ENCODE measurements around the gene ZBTB38.

Gene ZBTB38

GRCh38 chr3:141368062-141368924, at the start of gene ZBTB38:
ZBTB38 (plus strand) TSS chr3:141368504; CDS start chr3:141442389, 73,885 bp downstream.
- DNase-seq: no peak

GRCh38 chr3:141320399-141321108, 47.8 kb upstream of the ZBTB38 start:
- DNase-seq: no peak

GRCh38 chr3:141321109-141321497, 47.2 kb upstream of the ZBTB38 start:
- no peak for DNase-seq

GRCh38 chr3:141323936-141324704, 44.2 kb upstream of the ZBTB38 start:
- no peak for DNase-seq

- DNase-seq: no peak
Measured at GRCh38 chr3:141326123-141326522, 42.2 kb upstream of the ZBTB38 start.

- no peak for DNase-seq
Measured at GRCh38 chr3:141326626-141327025, 41.7 kb upstream of the ZBTB38 start.

- DNase-seq: no peak
Measured at GRCh38 chr3:141328286-141329166, 39.8 kb upstream of the ZBTB38 start.

- no peak for DNase-seq
Measured at GRCh38 chr3:141330235-141330634, 38.1 kb upstream of the ZBTB38 start.

- no peak for DNase-seq
Measured at GRCh38 chr3:141330718-141331376, 37.5 kb upstream of the ZBTB38 start.

GRCh38 chr3:141331377-141332318, 36.7 kb upstream of the ZBTB38 start:
- DNase-seq: no peak

GRCh38 chr3:141332416-141332815, 35.9 kb upstream of the ZBTB38 start:
- DNase-seq: no peak

- DNase-seq: no peak
Measured at GRCh38 chr3:141333836-141334626, 34.3 kb upstream of the ZBTB38 start.

GRCh38 chr3:141334627-141335250, 33.6 kb upstream of the ZBTB38 start:
- no peak for DNase-seq

- DNase-seq: no peak
Measured at GRCh38 chr3:141335531-141336061, 32.7 kb upstream of the ZBTB38 start.

GRCh38 chr3:141336672-141337522, 31.4 kb upstream of the ZBTB38 start:
- no peak for DNase-seq

- no peak for DNase-seq
Measured at GRCh38 chr3:141337523-141337854, 30.8 kb upstream of the ZBTB38 start.

GRCh38 chr3:141337991-141338390, 30.3 kb upstream of the ZBTB38 start:
- no peak for DNase-seq

GRCh38 chr3:141338881-141339280, 29.4 kb upstream of the ZBTB38 start:
- no peak for DNase-seq

Measured in NCI-H1694 (cell line).